ENCODE data around the gene PLCB2. TPM values are rescaled to one million over a fixed set of nuclear protein-coding genes. Genes with fewer than 3 reads are reported as not detected.

PLCB2 gene
- total and polyA plus RNA-seq, 9 of the 15 experiments (the other 6 are each of a cell fraction or from before 2014, with no cell fraction given) = 0.37 to 12.3 (median 8.0) TPM

- TF ChIP-seq ID3 (CRISPR knock-in tag; IDR thresholded peaks at IDR 0.05) = no peak
- no peak for TF ChIP-seq ID3 (tag; IDR thresholded peaks at IDR 0.05)
- no peak for TF ChIP-seq PRPF4 (IDR thresholded peaks at IDR 0.05; ENCODE audit: insufficient read depth, low read depth, low read length, poor library complexity, severe bottlenecking)
- TF ChIP-seq TSC22D4 (tag; IDR thresholded peaks at IDR 0.05) = no peak
- no peak for TF ChIP-seq MIER1 (IDR thresholded peaks at IDR 0.05; ENCODE audit: low read depth)
- TF ChIP-seq CBFA2T2 (conservative IDR thresholded peaks at IDR 0.05) = no peak
- no peak for TF ChIP-seq PRDM10 (IDR thresholded peaks at IDR 0.05; ENCODE audit: partially characterized antibody)
- TF ChIP-seq ZBTB8A (IDR thresholded peaks at IDR 0.05; ENCODE audit: partially characterized antibody) = no peak
- 0 out of 2 replicates have a peak, but pooled peaks have one; percentile 13 for TF ChIP-seq CXXC5 (CRISPR knock-in tag; IDR thresholded peaks at IDR 0.05)
- no peak for TF ChIP-seq NEUROD1 (IDR thresholded peaks at IDR 0.05; ENCODE audit: borderline replicate concordance, low read depth, low read length, partially characterized antibody)
- no peak for TF ChIP-seq CBX1 (IDR thresholded peaks at IDR 0.05; ENCODE audit: low read depth)
- TF ChIP-seq MEF2D (tag; conservative IDR thresholded peaks at IDR 0.05; ENCODE audit: low read depth) = no peak
- TF ChIP-seq TRIM28 (IDR thresholded peaks at IDR 0.05) = no peak
- TF ChIP-seq HOMEZ (CRISPR knock-in tag; IDR thresholded peaks at IDR 0.05) = no peak
Measured at GRCh38 chr15:40338041-40338657, 30.4 kb upstream of the PLCB2 start (continued).
